Chondrocyte (in vitro differentiated cells): Measurements from ENCODE around the gene ANKMY1. TPM values are rescaled to one million over a fixed set of nuclear protein-coding genes. Genes with fewer than 3 reads are reported as not detected.

ENCODE experiments used
- DNase-seq: peaks from one replicate; pipeline ENCODE4 v3.0.0; 2021; ENCODE audit warnings: mixed read lengths, low spot score
- H3K27ac Mint-ChIP-seq: one replicate; pipeline ENCODE4 v1.8.0; 2021; ENCODE audit warnings: mild to moderate bottlenecking, moderate library complexity, mixed read lengths; ENCODE audit not compliant: unreplicated experiment
- H3K27me3 Mint-ChIP-seq: 2 replicates; pipeline ENCODE4 v1.8.0; 2021; ENCODE audit warnings: low read depth, mixed read lengths
- H3K36me3 Mint-ChIP-seq: 2 replicates; pipeline ENCODE4 v1.8.0; 2021; ENCODE audit warnings: low read depth, mixed read lengths
- H3K4me1 Mint-ChIP-seq: 2 replicates; pipeline ENCODE4 v1.8.0; 2021; ENCODE audit warnings: low read depth, mild to moderate bottlenecking, mixed read lengths
- H3K4me3 Mint-ChIP-seq: one replicate; pipeline ENCODE4 v1.8.0; 2021; ENCODE audit warnings: mild to moderate bottlenecking, moderate library complexity, mixed read lengths; ENCODE audit not compliant: unreplicated experiment
- H3K9me3 Mint-ChIP-seq: 2 replicates; pipeline ENCODE4 v1.8.0; 2021; ENCODE audit warnings: low read depth, mixed read lengths
- CTCF ChIP-seq: fragments of 200-600 bp; sonication (generic); IDR thresholded peaks from 2 replicates; pipeline ENCODE4 v1.5.0; 2021; ENCODE audit warnings: antibody characterized with exemption, mild to moderate bottlenecking, moderate library complexity
- total RNA-seq: library from RNA; stranded (reverse); gene quantifications from 3 replicates; pipeline ENCODE4 v1.2.1, GENCODE V29; 2021

ANKMY1 gene
- total RNA-seq, 1 donor from 2014 or later: 10.8 TPM

- Mint-ChIP-seq H3K36me3 (peaks cover 11% of the 10 kb centered on the region), H3K4me3 (no peak overlapping the region), H3K27ac (no peak overlapping the region), H3K9me3 (no peaks in the 10 kb centered on the region), H3K27me3 (no peaks in the 10 kb centered on the region), H3K4me1 (peaks cover 4% of the 10 kb centered on the region)
- no peak for TF ChIP-seq CTCF
- peak; percentile 68 for DNase-seq
Measured at GRCh38 chr2:240514631-240515030, 43.2 kb downstream of the ANKMY1 start.

GRCh38 chr2:240513549-240514287 is 44.1 kb downstream of the ANKMY1 start:
- H3K9me3 Mint-ChIP-seq: no peaks in the 10 kb centered on the region
- peaks cover 4% of the 10 kb centered on the region for H3K4me1 Mint-ChIP-seq
- H3K27me3 Mint-ChIP-seq: no peaks in the 10 kb centered on the region
- H3K4me3 Mint-ChIP-seq: no peak overlapping the region
- H3K36me3 Mint-ChIP-seq: peaks cover 13% of the 10 kb centered on the region
- TF ChIP-seq CTCF: peak; percentile 82
- no peak overlapping the region for H3K27ac Mint-ChIP-seq
- no peak for DNase-seq

- no peak for DNase-seq
- no peak overlapping the region for H3K27ac Mint-ChIP-seq
Measured at GRCh38 chr2:240512666-240513535, 44.9 kb downstream of the ANKMY1 start.

GRCh38 chr2:240512109-240512485 is 45.7 kb downstream of the ANKMY1 start:
- H3K4me3 Mint-ChIP-seq: no peak overlapping the region
- TF ChIP-seq CTCF: no peak
- peaks cover 15% of the 10 kb centered on the region for H3K36me3 Mint-ChIP-seq
- H3K9me3 Mint-ChIP-seq: no peaks in the 10 kb centered on the region
- H3K27me3 Mint-ChIP-seq: no peaks in the 10 kb centered on the region
- H3K4me1 Mint-ChIP-seq: peaks cover 4% of the 10 kb centered on the region
- H3K27ac Mint-ChIP-seq: no peak overlapping the region
- no peak for DNase-seq

More at GRCh38 chr2:240512666-240513535, 44.9 kb downstream of the ANKMY1 start:
- Mint-ChIP-seq H3K4me3 (no peak overlapping the region), H3K9me3 (no peaks in the 10 kb centered on the region), H3K27me3 (no peaks in the 10 kb centered on the region), H3K4me1 (peaks cover 4% of the 10 kb centered on the region), H3K36me3 (peaks cover 15% of the 10 kb centered on the region)
- TF ChIP-seq CTCF: no peak

- no peak for TF ChIP-seq CTCF
- Mint-ChIP-seq H3K4me1 (peaks cover 4% of the 10 kb centered on the region), H3K27me3 (no peaks in the 10 kb centered on the region), H3K9me3 (no peaks in the 10 kb centered on the region), H3K4me3 (no peak overlapping the region), H3K27ac (no peak overlapping the region), H3K36me3 (peaks cover 15% of the 10 kb centered on the region)
- DNase-seq: no peak
Measured at GRCh38 chr2:240511351-240512108, 46.3 kb downstream of the ANKMY1 start.
